Adrenal gland (tissue), 12 donors: Measurements from ENCODE around the gene ZW10. TPM values are rescaled to one million over a fixed set of nuclear protein-coding genes. Genes with fewer than 3 reads are reported as not detected.

ENCODE experiments used
- DNase-seq, 7 donors: peaks; one replicate each; pipeline ENCODE4 v3.0.0-alpha.2; 2019 to 2020
- H3K27ac ChIP-seq, 5 donors: fragments of 200-600 bp; sonication (generic) in 4 of 5; 1 replicate in 3 of 5; 2 replicates in 2 of 5; pipeline versions ENCODE4 v1.5.1 to v1.8.0; 2016 to 2020; ENCODE audit warnings: mild to moderate bottlenecking in 1 of 5
- H3K27me3 ChIP-seq: fragments of 200-600 bp; 2 replicates; pipeline ENCODE4 v1.8.0; 2021
- H3K36me3 ChIP-seq, 2 donors: fragments of 200-600 bp; replicated peaks in 1 of 2; 1 replicate in 1 of 2; 2 replicates in 1 of 2; pipeline versions ENCODE4 v1.5.1 to v1.8.0; 2018 to 2022
- H3K4me1 ChIP-seq, 2 donors: fragments of 200-600 bp; replicated peaks in 1 of 2; 1 replicate in 1 of 2; 2 replicates in 1 of 2; pipeline versions ENCODE4 v1.5.1 to v1.8.0; 2018 to 2021
- H3K4me3 ChIP-seq, 4 donors: fragments of 200-600 bp; sonication (generic) in 3 of 4; one replicate each; pipeline ENCODE4 v1.5.1; 2016 to 2018
- H3K9me3 ChIP-seq, 3 donors: fragments of 200-600 bp; sonication (generic) in 1 of 3; replicated peaks in 1 of 3; 1 replicate in 2 of 3; 2 replicates in 1 of 3; pipeline versions ENCODE4 v1.5.1 to v1.8.0; 2016 to 2021
- POLR2A ChIP-seq, 2 donors: fragments of 450-650 bp; IDR thresholded peaks; one replicate each; pipeline ENCODE4 v1.6.1; 2017; ENCODE audit warnings: antibody characterized with exemption in 2 of 2, mild to moderate bottlenecking in 2 of 2, moderate library complexity in 1 of 2
- WGBS, 4 donors: extraction: QIAGEN DNeasy Blood & Tissue Kit in 2 of 4; methylation state at CpG; one replicate each; pipeline versions ENCODE4 v1.1.5 to v1.1.7; 2013 to 2017; 5-methylcytosine and 5-hydroxymethylcytosine counted together
- intact Hi-C, 2 donors: fragments of 100-400 bp; cut with DNase I; formaldehyde crosslinking; loops; one replicate each; pipeline versions ENCODE4 v1.14.1 to v1.15.0; 2022 to 2023
- polyA plus RNA-seq, 3 donors: library from polyadenylated mRNA; stranded (reverse); fragments of 200-250 nt in 2 of 3; fragments of 350-450 nt in 1 of 3; fragmentation: Illumina TruSeq in 1 of 3; extraction: RNeasy Lipid Tissue Mini Kit (QIAGEN cat#74804) in 1 of 3; gene quantifications; one replicate each; pipeline ENCODE4 v1.2.3, GENCODE V29; 2013 to 2014
- total RNA-seq, 9 donors: library from RNA; depleted of rRNA in 4 of 9; stranded (reverse); fragments of >200 nt in 4 of 9; fragments of 120-200 nt in 1 of 9; fragmentation: NEBNext Ultra II Directional in 1 of 9; extraction: Animal tissue kit (Norgen Biotek cat#: 25700) in 1 of 9; gene quantifications; one replicate each; pipeline versions ENCODE4 v1.1.0 to v1.2.4, GENCODE V29; 2013 to 2023
- TF ChIP-seq, protein P1 (sequence below), 6 experiments: fragments of 450-650 bp in 4 of 6; fragments of 200-600 bp in 2 of 6; sonication (generic) in 1 of 6; IDR thresholded peaks; 1 replicate in 5 of 6; 2 replicates in 1 of 6; pipeline versions ENCODE4 v1.5.1 to v1.8.0; 2016 to 2021; ENCODE audit warnings: antibody characterized with exemption in 6 of 6, mild to moderate bottlenecking in 2 of 6, moderate library complexity in 1 of 6
- donor health status: healthy with polysubstance abuse.
- donor health status: Bipolar disorder and iron deficiency.
- donor health status: DM: yes; HTN: yes; CAD: no.
- donor health status: DM: no; HTN: no; CAD: no.
- donor health status: DM: no; HTN: no; CAD: no.
- donor health status: DM: yes; HTN: yes; CAD: no.

Gene ZW10
- total and polyA plus RNA-seq, 12 donors: 3.2 to 24.3 (median 11.0) TPM

- 85 to 93% (median 90%) methylated on average over 7 of the region's 7 CpGs for WGBS, 4 donors
Observed at GRCh38 chr11:113697756-113698407, 75.6 kb downstream of the ZW10 start.

GRCh38 chr11:113697111-113697510 is 76.4 kb downstream of the ZW10 start:
- Histone ChIP-seq H3K4me3 (no peak overlapping the region), H3K36me3 (no peaks in the 10 kb centered on the region), H3K27ac (no peak overlapping the region), H3K4me1 (no peaks in the 10 kb centered on the region), H3K27me3 (no peaks in the 10 kb centered on the region), H3K9me3 (no peaks in the 10 kb centered on the region)
- WGBS, 4 donors: 96 to 97% (median 96%) methylated on average over 5 of the region's 5 CpGs
- TF ChIP-seq, protein P1, sequence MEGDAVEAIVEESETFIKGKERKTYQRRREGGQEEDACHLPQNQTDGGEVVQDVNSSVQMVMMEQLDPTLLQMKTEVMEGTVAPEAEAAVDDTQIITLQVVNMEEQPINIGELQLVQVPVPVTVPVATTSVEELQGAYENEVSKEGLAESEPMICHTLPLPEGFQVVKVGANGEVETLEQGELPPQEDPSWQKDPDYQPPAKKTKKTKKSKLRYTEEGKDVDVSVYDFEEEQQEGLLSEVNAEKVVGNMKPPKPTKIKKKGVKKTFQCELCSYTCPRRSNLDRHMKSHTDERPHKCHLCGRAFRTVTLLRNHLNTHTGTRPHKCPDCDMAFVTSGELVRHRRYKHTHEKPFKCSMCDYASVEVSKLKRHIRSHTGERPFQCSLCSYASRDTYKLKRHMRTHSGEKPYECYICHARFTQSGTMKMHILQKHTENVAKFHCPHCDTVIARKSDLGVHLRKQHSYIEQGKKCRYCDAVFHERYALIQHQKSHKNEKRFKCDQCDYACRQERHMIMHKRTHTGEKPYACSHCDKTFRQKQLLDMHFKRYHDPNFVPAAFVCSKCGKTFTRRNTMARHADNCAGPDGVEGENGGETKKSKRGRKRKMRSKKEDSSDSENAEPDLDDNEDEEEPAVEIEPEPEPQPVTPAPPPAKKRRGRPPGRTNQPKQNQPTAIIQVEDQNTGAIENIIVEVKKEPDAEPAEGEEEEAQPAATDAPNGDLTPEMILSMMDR (IDR thresholded peaks at IDR 0.05): no peak
- TF ChIP-seq POLR2A (IDR thresholded peaks at IDR 0.05): no peak
- intact Hi-C loops: no loop called here
- no peak for DNase-seq

More at GRCh38 chr11:113697756-113698407, 75.6 kb downstream of the ZW10 start:
- TF ChIP-seq POLR2A (IDR thresholded peaks at IDR 0.05): no peak
- TF ChIP-seq, protein P1 (IDR thresholded peaks at IDR 0.05): no peak
- no peak overlapping the region for H3K27ac ChIP-seq
- H3K36me3 ChIP-seq: no peaks in the 10 kb centered on the region
- no peak for DNase-seq
- intact Hi-C loops: no loop called here
- H3K4me3 ChIP-seq: no peak overlapping the region
- no peaks in the 10 kb centered on the region for H3K4me1 ChIP-seq
- H3K27me3 ChIP-seq: no peaks in the 10 kb centered on the region
- H3K9me3 ChIP-seq: no peaks in the 10 kb centered on the region

DNA sequence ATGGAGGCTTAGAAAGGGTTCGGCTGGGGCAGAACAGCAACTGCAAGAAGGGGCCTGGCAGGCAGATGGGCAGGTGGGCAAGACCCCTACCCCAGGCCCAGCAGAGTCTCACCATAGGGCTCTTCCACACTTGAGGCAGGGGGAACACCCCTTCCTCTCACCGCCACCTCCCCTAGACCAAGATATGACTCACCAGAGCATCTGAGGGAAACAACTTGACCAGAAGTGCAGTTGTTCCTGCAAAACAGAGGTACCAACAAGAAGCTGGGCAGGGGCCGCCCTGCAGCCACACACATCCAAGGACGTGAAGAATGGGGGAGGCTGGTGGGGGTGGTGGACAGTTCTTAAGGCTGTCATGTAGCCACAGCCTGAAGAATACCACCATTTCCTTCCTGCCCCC is 78.3 kb downstream of the ZW10 start:
- H3K4me3 ChIP-seq: no peak overlapping the region
- 84 to 96% (median 95%) methylated on average over 3 to 4 of the region's 4 CpGs for WGBS, 4 donors

GRCh38 chr11:113694390-113694789 is 79.1 kb downstream of the ZW10 start:
- Histone ChIP-seq H3K36me3 (no peaks in the 10 kb centered on the region), H3K27ac (no peak overlapping the region)
- WGBS, 4 donors: 92 to 95% (median 94%) methylated on average over 4 to 12 of the region's 12 CpGs

More for the DNA sequence above, 78.3 kb downstream of the ZW10 start:
- Histone ChIP-seq H3K36me3 (no peaks in the 10 kb centered on the region), H3K4me1 (no peaks in the 10 kb centered on the region), H3K27me3 (no peaks in the 10 kb centered on the region), H3K27ac (no peak overlapping the region), H3K9me3 (no peaks in the 10 kb centered on the region)
- intact Hi-C loops: no loop called here
- DNase-seq: no peak
- TF ChIP-seq POLR2A (IDR thresholded peaks at IDR 0.05): no peak
- TF ChIP-seq, protein P1 (IDR thresholded peaks at IDR 0.05): no peak

More at GRCh38 chr11:113694390-113694789, 79.1 kb downstream of the ZW10 start:
- intact Hi-C loops: no loop called here
- DNase-seq: no peak
- no peaks in the 10 kb centered on the region for H3K4me1 ChIP-seq
- no peak overlapping the region for H3K4me3 ChIP-seq
- H3K9me3 ChIP-seq: no peaks in the 10 kb centered on the region
- TF ChIP-seq, protein P1 (IDR thresholded peaks at IDR 0.05): no peak
- TF ChIP-seq POLR2A (IDR thresholded peaks at IDR 0.05): no peak
- H3K27me3 ChIP-seq: no peaks in the 10 kb centered on the region
